IPS-11a (cell line): ENCODE measurements around the gene AMIGO2.

ENCODE experiments used
- H3K4me3 ChIP-seq: one replicate; pipeline ENCODE4 v1.5.1; 2013; ENCODE audit warnings: low read depth, low read length, control low read depth

Gene AMIGO2

GRCh38 chr12:47038270-47038748, 41.5 kb downstream of the AMIGO2 start:
- H3K4me3 ChIP-seq = no peak overlapping the region

GRCh38 chr12:47035484-47035883, 44.3 kb downstream of the AMIGO2 start:
- no peak overlapping the region for H3K4me3 ChIP-seq

GRCh38 chr12:47034661-47035060, 45.1 kb downstream of the AMIGO2 start:
- H3K4me3 ChIP-seq = no peak overlapping the region

- H3K4me3 ChIP-seq = no peak overlapping the region
Measured at GRCh38 chr12:47033789-47034555, 45.8 kb downstream of the AMIGO2 start.

GRCh38 chr12:47033081-47033480, 46.7 kb downstream of the AMIGO2 start:
- no peak overlapping the region for H3K4me3 ChIP-seq

GRCh38 chr12:47032644-47033043, 47.1 kb downstream of the AMIGO2 start:
- no peak overlapping the region for H3K4me3 ChIP-seq

GRCh38 chr12:47029903-47030302, 49.9 kb downstream of the AMIGO2 start:
- H3K4me3 ChIP-seq = no peak overlapping the region

GRCh38 chr12:47028981-47029708, 50.6 kb downstream of the AMIGO2 start:
- no peak overlapping the region for H3K4me3 ChIP-seq

GRCh38 chr12:47028186-47028585, 51.6 kb downstream of the AMIGO2 start:
- H3K4me3 ChIP-seq = no peak overlapping the region
